Fibroblast of the aortic adventitia (primary cell): Measurements from ENCODE around the gene GRB2. TPM values are rescaled to one million over a fixed set of nuclear protein-coding genes. Genes with fewer than 3 reads are reported as not detected.

ENCODE experiments used
- DNase-seq: peaks from one replicate; pipeline ENCODE4 v3.0.0-alpha.2; 2010; ENCODE audit warnings: low read depth
- H3K4me3 ChIP-seq: 2 replicates; pipeline ENCODE4 v1.5.1; 2011; ENCODE audit warnings: low read depth, mild to moderate bottlenecking, control low read depth, low read length, moderate library complexity
- total RNA-seq: library from RNA; depleted of rRNA; stranded (reverse); fragments of >200 nt; gene quantifications from 2 replicates; pipeline ENCODE4 v1.2.3, GENCODE V29; 2012; ENCODE audit warnings: low replicate concordance
- TF ChIP-seq, protein P1 (sequence below): IDR thresholded peaks from 2 replicates; pipeline ENCODE4 v1.5.1; 2011; ENCODE audit warnings: mild to moderate bottlenecking, low read length, control low read depth, inconsistent platforms; ENCODE audit not compliant: insufficient read depth

GRB2 gene
- total RNA-seq, 1 donor: 57.6 TPM

DNA sequence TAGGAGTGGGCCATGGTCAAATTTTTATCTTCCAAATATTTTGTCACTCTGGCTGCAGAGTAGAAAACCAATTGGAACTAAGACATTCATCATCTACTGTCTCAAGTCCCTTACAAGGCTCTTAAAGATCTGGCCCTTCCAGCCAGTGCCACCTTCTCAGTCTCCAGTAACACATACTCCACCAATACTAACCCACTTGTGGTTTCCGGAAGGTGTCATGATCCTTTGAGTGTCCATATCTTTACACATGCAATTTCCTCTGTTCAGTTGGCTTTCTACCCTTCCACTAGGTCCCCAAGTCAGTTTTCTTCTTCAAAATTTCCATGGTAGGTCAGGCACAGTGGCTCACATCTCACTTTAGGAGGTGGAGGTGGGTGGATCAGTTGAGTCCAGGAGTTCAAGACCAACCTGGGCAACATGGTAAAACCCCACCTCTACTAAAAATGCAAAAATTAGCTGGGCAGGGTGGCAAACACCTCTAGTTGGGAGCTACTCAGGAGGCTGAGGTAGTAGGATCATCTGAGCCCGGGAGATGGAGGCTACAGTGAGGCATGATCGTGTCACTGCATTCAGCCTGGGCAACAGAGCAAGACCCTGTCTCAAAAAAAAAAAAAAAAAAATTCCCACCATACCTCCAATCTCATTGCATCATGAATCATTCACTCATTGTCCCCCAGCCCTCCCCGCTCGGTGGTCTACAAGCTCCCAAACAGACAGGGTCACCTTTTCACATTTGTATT, 6.0 kb upstream of the GRB2 start:
- H3K4me3 ChIP-seq: no peak overlapping the region
- no peak for DNase-seq
- TF ChIP-seq, protein P1, sequence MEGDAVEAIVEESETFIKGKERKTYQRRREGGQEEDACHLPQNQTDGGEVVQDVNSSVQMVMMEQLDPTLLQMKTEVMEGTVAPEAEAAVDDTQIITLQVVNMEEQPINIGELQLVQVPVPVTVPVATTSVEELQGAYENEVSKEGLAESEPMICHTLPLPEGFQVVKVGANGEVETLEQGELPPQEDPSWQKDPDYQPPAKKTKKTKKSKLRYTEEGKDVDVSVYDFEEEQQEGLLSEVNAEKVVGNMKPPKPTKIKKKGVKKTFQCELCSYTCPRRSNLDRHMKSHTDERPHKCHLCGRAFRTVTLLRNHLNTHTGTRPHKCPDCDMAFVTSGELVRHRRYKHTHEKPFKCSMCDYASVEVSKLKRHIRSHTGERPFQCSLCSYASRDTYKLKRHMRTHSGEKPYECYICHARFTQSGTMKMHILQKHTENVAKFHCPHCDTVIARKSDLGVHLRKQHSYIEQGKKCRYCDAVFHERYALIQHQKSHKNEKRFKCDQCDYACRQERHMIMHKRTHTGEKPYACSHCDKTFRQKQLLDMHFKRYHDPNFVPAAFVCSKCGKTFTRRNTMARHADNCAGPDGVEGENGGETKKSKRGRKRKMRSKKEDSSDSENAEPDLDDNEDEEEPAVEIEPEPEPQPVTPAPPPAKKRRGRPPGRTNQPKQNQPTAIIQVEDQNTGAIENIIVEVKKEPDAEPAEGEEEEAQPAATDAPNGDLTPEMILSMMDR: no peak

DNA sequence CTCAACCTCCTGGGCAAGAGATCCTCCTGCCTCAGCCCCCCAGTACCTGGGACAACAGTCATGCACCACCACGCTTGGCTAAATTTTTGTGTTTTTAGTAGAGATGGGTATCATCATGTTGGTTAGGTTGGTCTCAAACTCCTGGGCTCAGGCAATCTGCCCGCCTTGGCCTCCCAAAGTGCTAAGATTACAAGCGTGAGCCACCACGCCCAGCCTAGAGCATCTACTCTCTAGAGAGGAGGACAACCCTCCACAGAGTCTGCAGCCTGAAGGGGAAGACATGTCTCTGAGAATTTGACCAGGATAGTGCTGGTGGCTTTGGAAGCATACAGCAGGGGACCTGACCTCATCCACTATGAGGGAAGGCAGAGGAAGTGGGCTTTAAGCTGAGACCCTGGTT, 4.7 kb upstream of the GRB2 start:
- TF ChIP-seq, protein P1: no peak
- H3K4me3 ChIP-seq: no peak overlapping the region
- no peak for DNase-seq

DNA sequence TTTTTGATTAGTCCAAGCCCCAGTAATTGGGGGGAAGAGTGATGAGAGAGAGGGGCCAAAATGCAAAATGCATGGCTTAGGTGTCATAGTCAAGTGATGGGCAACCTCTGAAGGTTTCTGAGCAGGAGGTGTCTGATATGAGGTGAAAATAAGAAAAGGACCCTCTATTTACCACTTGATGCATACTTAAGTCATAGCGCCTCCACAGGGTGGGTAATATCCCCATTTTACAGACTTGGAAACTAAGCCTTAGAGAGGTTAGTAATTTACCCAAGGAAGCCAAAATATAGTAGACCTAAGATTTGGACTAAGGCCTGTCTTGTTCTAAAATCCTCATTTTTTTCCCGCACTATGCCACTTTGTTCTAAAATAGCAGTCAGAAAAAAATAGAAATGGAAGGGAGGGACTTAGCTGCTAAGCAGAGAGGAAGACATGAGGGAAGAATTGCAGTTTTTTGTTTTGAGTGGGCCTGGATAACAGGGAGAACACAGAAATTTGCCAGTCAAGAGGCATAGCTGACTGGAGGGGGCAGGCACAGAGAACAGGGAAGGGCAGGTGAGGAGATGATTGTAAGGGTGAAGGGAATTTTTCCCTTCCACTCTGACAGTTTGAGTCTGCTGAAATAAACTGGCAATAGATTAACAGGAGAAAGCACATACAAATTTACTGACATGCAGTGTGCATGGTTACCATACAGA, 2.3 kb upstream of the GRB2 start:
- DNase-seq: no peak
- no peak overlapping the region for H3K4me3 ChIP-seq
- TF ChIP-seq, protein P1: no peak

DNA sequence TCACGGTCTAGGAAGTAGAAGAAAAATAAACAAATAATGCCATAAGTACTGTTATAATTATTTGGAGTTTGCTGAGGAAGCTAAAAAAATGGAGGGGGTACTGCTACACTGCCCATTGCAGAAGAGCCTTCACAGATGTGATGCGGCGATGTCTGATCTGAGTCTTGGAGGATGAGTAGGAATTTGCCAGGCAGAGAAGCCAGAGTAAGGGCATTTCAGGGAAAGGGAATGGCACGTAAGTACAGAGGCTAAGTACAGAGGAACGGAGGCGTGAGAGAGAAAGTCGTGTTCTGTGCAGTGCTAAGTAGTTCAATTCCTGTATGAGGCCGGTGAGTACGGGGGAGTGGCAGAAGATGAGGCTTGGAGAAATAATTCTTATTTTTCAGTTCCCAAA, 741 bp upstream of the GRB2 start:
- TF ChIP-seq, protein P1: no peak
- H3K4me3 ChIP-seq: peak overlapping the region; percentile 70
- no peak for DNase-seq

DNA sequence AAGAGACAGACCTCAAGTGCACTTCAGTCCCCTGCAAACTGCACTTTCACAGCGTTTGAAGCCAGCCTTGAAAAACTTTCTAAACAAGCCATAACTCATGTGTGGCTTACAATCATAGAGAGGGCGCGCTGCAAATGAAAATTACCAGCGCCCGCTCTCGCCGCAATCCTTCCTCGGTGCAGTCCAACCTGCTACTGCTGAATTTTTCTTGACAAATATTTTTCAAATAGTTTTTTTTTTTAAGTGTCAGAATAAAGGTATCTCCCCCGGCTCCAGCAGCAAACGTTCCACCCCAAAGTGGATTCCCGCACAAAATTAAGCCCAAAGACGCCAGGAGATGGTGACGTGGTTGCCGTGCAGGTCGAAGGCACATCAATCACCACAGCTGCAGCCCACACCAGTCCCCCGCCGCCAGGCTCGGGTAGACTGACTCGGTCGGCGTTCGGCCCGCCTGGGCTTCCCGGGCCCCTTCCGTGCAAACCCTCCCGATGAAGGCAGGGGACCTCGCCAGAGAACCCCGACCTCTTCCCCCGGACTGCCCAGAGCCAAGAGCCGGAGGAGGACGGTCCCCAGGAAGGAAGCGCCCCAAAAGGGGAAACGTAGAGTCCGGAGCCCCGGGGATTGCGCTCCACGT, 630 bp downstream of the GRB2 start:
- TF ChIP-seq, protein P1: no peak
- peak; percentile 31 for DNase-seq

DNA sequence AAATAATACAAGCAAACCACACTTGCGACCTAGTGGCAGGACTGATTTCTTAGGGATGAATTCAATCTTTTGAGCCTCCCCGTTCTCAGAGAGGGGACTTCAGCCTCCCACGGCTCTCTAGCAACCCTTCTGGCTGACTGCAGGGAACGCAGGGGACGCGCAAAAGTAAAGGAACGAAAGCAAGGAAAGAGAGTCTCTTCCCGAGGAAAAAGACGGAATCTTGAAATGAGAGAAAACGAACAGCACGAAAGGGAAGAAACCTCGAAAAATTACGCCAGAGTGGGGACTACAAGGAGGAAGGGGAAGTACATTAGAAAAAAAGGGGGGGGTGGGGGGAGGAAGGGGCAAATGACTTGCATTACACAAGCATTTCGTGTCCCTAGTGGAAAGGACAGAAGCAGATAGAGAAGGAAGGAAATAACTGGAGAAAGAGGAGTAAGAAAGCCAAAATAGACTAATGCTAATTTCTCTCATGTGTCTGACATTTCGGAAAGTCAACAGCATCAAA, 1.2 kb downstream of the GRB2 start:
- TF ChIP-seq, protein P1: peak; percentile 98
- H3K4me3 ChIP-seq: peak overlapping the region; percentile 78
- peak; percentile 86 for DNase-seq

More for the DNA sequence above, 630 bp downstream of the GRB2 start:
- H3K4me3 ChIP-seq: peak overlapping the region; percentile 78
